HG02840 (cell line): ENCODE data around the gene NECAB3.

Experiments
- ATAC-seq: cut with Tn5 transposase; IDR thresholded peaks from one replicate; pipeline ENCODE4 v1.9.1; 2021; ENCODE audit warnings: mild to moderate bottlenecking, moderate library complexity, moderate number of reproducible peaks; ENCODE audit not compliant: unreplicated experiment, low FRiP score

Gene NECAB3

GRCh38 chr20:33627577-33628216 is 46.5 kb downstream of the NECAB3 start:
- ATAC-seq = no peak

DNA sequence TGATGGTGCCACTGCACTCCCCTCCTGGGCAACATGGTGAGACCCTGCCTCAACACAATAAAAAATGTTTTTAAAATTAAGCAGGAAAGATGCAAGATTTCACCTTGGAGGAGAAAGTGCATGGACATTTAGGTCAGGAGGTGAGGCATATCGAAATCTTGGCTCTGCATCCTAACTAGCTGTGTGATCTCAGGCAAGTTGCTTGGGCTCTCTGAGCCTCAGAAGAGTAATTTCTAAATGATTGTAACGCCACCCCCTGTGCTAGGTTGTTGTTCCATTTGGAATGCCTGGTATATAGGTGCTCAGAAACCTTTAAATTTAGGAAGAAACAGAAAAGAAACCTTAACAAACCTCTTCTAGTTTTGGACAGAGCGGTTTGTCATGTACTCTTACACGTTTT is 48.0 kb downstream of the NECAB3 start:
- no peak for ATAC-seq

- ATAC-seq = no peak
Measured at GRCh38 chr20:33624399-33624798, 49.8 kb downstream of the NECAB3 start.

GRCh38 chr20:33622705-33623365 is 51.4 kb downstream of the NECAB3 start:
- no peak for ATAC-seq

DNA sequence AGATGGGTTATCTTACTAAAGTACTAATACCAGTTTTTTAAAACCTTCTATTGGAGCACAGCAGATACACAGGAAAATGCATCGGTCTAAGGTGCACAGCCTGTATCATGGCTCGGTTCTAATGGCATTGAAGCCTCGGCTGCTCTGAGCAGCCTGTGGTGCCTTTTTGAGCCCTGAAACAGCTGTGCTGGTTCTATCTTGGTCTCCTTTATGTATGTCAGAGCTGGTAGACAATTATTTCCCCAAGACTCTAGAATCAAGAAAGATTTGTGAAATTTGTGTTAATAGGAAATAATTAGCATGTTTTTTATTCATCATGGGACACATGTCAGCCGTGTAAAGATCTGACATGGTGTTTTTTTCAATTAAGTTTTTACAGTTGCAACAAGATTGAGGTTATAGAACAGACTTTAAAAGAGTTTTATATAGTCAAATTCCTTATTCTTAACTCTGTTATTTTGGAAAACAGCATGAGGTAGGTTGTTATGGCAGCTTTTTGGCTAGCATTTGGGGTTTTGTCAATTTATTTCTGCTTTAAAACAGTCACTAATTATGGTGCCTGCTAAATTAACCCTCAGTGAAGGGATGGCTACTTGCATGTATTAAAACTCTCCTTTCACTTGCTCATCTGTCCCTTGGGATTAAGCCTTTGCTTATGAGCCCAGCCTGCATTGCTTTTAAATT is 52.4 kb downstream of the NECAB3 start:
- ATAC-seq = no peak

GRCh38 chr20:33612001-33612400 is 62.2 kb downstream of the NECAB3 start:
- no peak for ATAC-seq

DNA sequence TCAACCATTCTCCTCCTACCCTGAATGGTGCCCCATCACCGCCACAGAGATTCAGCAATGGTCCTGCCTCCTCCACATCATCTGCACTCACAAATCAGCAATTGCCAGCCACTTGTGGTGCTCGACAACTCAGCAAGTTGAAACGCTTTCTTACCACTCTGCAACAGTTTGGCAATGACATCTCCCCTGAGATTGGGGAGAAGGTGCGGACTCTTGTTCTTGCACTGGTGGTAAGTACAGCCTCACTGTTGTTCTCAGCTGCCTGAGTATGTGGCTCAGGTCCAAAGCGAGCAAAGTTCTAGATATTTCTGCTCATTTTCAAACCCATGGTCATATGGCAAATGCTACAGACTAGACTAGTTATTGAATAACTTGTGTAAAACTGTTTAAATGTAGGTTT is 63.1 kb downstream of the NECAB3 start:
- no peak for ATAC-seq

- no peak for ATAC-seq
Measured at GRCh38 chr20:33609504-33609903, 64.7 kb downstream of the NECAB3 start.
